ENCODE measurements around the gene CEP112.

GRCh38 chr17:66183529-66183928 is 8.4 kb downstream of the CEP112 start:
- TF ChIP-seq POLR2A (IDR thresholded peaks at IDR 0.05) (no peak), POLR2AphosphoS5 (IDR thresholded peaks at IDR 0.05) (no peak), CTCF (IDR thresholded peaks at IDR 0.05) (no peak), EP300 (IDR thresholded peaks at IDR 0.05) (no peak)
